KG1 (cell line): ENCODE data around the gene RNF39.

Experiments used
- DNase-seq: peaks from one replicate; lab custom pipeline; 2025; lab: John Stamatoyannopoulos, UW

RNF39 gene

GRCh38 chr6:30096829-30097228 lies 21.3 kb upstream of the RNF39 start:
- DNase-seq, result no peak

GRCh38 chr6:30093951-30094661 lies 18.5 kb upstream of the RNF39 start:
- no peak for DNase-seq

DNA sequence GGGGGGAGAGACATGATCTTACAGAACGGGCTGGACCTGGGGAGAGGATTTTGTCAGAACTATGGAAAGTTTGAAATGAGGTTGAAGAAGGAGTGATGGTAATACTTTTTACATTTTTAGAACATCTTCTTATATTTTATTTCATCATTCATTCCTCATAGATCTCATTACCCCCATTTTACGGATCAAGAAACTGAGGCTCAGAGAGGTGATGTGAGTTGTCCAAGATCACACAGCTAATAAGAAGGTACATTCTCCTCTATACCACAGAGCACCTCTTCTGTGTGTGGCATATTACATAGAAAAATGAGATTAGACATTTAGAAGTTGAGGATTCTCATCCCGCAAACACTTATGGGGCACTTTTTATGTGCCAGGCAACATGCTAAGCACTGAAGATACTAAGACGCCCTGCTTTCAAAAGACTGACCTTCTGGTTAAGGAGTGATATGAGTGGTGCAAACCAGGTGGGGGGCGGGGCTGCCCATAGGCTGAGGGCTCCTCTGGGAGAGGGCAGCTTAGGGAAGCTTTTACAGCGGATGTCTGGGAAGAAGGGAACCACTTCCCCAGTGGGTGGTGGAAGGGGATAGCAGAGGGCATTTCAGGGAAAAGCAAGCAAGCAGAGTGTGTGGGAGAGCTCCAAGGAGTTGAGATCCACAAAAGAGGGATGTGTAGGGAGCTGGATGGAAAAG lies 17.4 kb upstream of the RNF39 start:
- no peak for DNase-seq

DNA sequence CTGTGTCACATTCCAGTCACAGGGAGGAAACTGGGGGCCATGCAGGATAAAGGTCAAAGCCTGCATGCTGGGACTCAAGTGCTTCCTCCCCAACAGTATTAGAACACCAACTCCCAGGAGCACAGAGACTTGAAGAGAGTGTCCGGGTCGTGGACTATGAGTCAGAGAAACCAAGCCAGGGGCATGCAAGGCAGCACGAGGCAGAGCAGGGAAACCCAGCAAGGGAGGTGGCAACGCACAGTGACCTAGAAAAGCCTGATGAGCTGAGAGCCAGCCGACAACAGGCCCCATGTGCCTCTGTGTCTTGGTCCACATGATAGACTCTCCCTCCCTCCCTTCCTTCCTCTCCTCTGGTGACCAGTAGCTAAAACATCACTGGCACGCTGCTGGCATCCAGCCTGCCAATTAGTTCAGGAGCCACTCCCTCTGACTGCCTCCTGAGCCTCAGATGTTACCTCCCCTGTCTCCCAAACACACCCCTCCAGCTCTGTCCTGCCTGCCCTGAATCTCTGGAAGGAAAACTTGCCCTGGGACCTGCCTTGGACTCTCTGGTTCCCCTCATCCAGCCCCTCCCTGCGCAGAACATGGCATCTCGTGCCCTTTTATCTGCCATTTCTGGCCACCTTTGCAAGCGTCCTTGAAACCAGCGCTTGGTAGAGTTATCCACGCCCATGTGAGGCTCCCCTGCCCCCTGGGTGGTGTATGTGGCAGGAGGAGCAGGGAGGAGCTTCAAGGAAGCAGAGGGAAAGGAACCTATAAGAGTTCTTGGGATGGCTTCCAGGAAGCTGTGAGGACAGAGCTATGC lies 16.2 kb upstream of the RNF39 start:
- DNase-seq, result no peak

GRCh38 chr6:30087876-30088275 lies 12.3 kb upstream of the RNF39 start:
- no peak for DNase-seq

GRCh38 chr6:30077218-30077617 lies 1.6 kb upstream of the RNF39 start:
- DNase-seq, result no peak

- no peak for DNase-seq
Observed at GRCh38 chr6:30075790-30076732, 492 bp upstream of the RNF39 start.

DNA sequence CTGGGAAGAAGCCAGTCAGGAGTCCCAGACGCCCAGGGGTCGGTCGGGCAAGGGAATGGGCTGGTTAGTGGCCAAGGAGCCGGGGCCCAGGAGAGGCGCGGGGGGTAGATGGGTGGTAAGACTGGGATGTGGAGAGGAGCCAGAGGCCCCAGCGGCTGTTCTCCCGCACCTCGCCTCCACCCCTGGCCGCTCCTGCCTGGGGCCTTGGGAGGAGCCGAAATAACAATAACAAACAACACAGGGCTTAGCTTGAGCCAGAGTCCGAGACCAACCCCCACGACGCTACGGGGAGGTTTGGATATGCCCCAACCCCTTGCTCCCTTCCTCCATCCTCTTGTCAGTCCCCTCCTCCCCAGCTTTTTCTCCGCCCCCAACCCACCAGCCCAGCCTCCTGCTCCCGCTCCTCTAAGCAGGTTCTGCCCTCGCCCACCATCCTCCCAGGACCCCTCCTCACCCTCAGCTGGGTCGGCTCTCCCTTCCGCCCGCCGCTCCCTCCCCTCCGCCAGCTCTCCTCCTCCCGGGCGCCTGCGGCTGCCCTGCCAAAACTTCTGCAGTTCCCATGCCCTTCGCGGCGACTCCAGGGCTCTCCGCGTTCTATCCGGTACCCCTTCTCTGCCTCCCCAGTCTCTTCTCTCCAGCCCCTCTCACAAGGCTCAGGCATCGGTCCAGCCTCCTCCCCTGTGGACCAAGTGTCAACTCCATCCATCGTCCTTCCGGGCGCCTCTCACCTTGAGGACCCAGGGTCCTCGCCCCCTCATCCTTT lies 1.1 kb downstream of the RNF39 start:
- DNase-seq, result no peak

DNA sequence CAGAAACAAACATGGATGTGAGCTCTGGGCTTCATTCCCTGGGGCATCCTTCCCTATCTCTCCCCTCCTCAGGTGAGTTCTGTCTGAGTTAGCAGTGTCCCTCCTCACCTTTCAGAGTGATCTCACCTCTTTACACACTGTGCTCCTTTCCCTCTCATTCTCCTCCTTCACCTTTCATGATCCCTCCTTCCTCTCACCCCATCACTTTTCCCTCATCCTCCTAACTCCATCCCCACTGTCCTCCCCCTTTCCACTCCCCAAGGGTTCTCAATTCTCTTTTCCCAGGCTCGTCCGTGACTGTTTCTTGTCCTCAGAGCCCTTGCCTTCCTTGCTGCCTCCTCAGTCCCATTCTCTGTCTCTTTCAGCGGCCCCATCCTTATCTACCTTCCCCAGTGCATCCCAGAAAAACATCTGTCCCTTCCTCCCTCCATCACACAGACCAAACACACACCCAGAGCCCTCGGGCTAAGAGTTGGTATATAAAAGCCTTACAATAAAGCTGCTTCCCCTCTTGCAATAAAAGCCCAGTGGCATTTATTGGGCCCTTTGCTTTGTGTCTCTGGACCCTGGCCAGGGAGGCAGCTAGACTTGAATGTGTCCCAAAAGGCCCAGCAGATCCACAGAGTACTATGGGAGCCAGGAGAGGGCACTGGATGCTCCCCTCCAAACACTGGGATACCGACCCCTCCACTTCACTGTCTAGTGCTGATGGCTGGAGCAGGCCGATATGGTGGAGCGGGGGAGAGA lies 1.9 kb downstream of the RNF39 start:
- no peak for DNase-seq

- DNase-seq, result no peak
Observed at GRCh38 chr6:30071858-30072257, 3.7 kb downstream of the RNF39 start.

GRCh38 chr6:30071081-30071818 lies 4.3 kb downstream of the RNF39 start:
- DNase-seq, result no peak

GRCh38 chr6:30067460-30068139 lies 8.0 kb downstream of the RNF39 start:
- no peak for DNase-seq

GRCh38 chr6:30066577-30067459 lies 8.8 kb downstream of the RNF39 start, which contains the start of gene PPP1R11:
Gene PPP1R11, plus strand, starts transcription at chr6:30067198. Its CDS starts 213 bp downstream, at chr6:30067411.
- peak; percentile 96 for DNase-seq

- no peak for DNase-seq
Observed at GRCh38 chr6:30066082-30066481, 9.5 kb downstream of the RNF39 start.

- DNase-seq, result no peak
Observed at GRCh38 chr6:30063315-30063714, 12.3 kb downstream of the RNF39 start.

DNA sequence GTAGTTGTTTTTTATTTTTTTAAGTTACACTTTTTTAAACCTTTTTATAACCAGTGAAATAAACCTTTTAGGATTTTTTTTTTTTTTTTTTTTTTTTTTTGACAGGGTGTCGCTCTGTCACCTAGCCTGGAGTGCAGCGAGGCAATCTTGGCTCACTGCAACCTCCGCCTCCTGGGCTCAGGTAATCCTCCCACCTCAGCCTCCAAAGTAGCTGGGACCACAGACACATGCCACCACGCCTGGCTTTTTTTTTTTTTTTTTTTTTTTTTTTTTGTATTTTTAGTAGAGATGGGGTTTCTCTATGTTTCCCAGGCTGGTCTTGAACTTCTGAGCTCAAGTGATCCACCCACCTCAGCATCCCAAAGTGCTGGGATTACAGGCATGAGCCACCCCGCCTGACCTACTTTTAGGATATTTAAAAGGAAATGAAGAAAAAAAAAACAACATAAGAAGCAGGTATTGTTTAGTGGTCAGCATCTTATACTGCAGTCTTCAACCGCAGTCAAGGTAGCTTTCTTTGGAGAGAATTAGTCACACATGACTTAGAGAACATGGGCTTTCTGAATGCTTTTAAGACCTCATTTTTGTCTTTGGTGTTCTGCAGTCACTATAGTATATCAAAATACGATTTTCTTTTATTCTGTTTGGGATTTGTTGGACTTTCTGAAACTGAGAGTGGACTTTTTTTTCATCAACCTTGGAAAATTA lies 12.9 kb downstream of the RNF39 start:
- no peak for DNase-seq

- no peak for DNase-seq
Observed at GRCh38 chr6:30061858-30062458, 13.6 kb downstream of the RNF39 start.
